WTC11 (cell line): Measurements from ENCODE around the gene PRELID1.

Experiments
- CBFB ChIP-seq: sonication (generic); formaldehyde crosslinking; IDR thresholded peaks from 2 replicates; pipeline ENCODE4 v1.8.1; 2022; ENCODE audit warnings: mild to moderate bottlenecking, low read depth, missing genetic modification reagents
- CREB1 ChIP-seq: sonication (generic); formaldehyde crosslinking; IDR thresholded peaks from 2 replicates; pipeline ENCODE4 v1.8.0; 2023; ENCODE audit warnings: mild to moderate bottlenecking, missing genetic modification reagents
- NFE2L1 ChIP-seq: sonication (generic); formaldehyde crosslinking; IDR thresholded peaks from 2 replicates; pipeline ENCODE4 v1.8.1; 2023; ENCODE audit warnings: missing genetic modification reagents
- RELA ChIP-seq: sonication (generic); formaldehyde crosslinking; IDR thresholded peaks from 2 replicates; pipeline ENCODE4 v1.8.1; 2022; ENCODE audit warnings: missing genetic modification reagents, mild to moderate bottlenecking, borderline replicate concordance
- ZNF317 ChIP-seq: sonication (generic); formaldehyde crosslinking; IDR thresholded peaks from 2 replicates; pipeline ENCODE4 v1.8.1; 2023; ENCODE audit warnings: low read depth, mild to moderate bottlenecking, moderate library complexity, missing genetic modification reagents, borderline replicate concordance
- TF ChIP-seq, protein P1 (sequence below): sonication (generic); formaldehyde crosslinking; IDR thresholded peaks from 2 replicates; pipeline ENCODE4 v1.8.0; 2023; ENCODE audit warnings: missing genetic modification reagents, mild to moderate bottlenecking, borderline replicate concordance

DNA sequence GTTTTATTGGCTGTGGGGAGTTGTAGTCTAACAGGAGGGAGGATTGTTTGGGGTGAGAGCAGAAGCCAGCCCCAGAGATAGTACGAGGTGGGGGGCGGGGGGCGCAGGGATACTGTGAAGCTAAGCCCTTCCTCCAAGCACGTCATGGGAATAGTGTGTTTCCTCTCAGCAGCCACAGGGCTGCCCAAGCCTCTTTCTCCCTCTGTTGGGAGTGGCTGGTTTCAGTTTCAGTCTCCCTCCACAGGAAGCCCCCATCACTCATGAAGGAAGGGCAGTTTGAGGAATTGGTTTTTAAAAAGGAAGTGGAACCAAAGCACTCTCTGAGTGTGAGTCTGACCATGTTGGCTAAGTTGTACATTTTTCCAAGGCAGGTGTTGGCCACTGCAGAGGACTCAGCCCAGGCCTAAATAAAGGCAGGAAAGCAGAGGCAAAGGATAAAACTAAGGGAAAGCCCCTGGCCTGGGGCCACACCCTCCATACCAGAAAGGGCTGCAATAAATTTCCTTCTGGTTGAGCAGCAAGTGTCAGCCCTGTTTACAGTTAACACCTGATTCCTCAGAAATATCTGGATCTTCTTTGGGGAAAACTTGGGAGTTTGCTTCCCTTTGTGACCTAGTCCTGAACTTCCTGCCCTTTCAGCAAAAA is 3.2 kb upstream of the PRELID1 start:
- TF ChIP-seq RELA, result no peak
- TF ChIP-seq ZNF317 (CRISPR knock-in tag), result no peak
- TF ChIP-seq, protein P1, sequence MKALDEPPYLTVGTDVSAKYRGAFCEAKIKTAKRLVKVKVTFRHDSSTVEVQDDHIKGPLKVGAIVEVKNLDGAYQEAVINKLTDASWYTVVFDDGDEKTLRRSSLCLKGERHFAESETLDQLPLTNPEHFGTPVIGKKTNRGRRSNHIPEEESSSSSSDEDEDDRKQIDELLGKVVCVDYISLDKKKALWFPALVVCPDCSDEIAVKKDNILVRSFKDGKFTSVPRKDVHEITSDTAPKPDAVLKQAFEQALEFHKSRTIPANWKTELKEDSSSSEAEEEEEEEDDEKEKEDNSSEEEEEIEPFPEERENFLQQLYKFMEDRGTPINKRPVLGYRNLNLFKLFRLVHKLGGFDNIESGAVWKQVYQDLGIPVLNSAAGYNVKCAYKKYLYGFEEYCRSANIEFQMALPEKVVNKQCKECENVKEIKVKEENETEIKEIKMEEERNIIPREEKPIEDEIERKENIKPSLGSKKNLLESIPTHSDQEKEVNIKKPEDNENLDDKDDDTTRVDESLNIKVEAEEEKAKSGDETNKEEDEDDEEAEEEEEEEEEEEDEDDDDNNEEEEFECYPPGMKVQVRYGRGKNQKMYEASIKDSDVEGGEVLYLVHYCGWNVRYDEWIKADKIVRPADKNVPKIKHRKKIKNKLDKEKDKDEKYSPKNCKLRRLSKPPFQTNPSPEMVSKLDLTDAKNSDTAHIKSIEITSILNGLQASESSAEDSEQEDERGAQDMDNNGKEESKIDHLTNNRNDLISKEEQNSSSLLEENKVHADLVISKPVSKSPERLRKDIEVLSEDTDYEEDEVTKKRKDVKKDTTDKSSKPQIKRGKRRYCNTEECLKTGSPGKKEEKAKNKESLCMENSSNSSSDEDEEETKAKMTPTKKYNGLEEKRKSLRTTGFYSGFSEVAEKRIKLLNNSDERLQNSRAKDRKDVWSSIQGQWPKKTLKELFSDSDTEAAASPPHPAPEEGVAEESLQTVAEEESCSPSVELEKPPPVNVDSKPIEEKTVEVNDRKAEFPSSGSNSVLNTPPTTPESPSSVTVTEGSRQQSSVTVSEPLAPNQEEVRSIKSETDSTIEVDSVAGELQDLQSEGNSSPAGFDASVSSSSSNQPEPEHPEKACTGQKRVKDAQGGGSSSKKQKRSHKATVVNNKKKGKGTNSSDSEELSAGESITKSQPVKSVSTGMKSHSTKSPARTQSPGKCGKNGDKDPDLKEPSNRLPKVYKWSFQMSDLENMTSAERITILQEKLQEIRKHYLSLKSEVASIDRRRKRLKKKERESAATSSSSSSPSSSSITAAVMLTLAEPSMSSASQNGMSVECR (CRISPR knock-in tag), result no peak
- no peak for TF ChIP-seq CBFB
- TF ChIP-seq NFE2L1 (CRISPR knock-in tag), result no peak
- no peak for TF ChIP-seq CREB1 (CRISPR knock-in tag)
